B cell (primary cell): Measurements from ENCODE around the gene RNF167. TPM values are rescaled to one million over a fixed set of nuclear protein-coding genes. Genes with fewer than 3 reads are reported as not detected.

ENCODE experiments used
- ATAC-seq: fragments of 200-7000 bp; cut with Tn5 transposase; one replicate; pipeline ENCODE4 v1.10.0; 2021; ENCODE audit warnings: low read depth, mild to moderate bottlenecking, moderate number of reproducible peaks, moderate library complexity
- CTCF ChIA-PET: fragments of 350-600 bp; sonication (Branson Sonifier 250); formaldehyde crosslinking; loops from one replicate; lab custom pipeline; 2021; ENCODE audit warnings: antibody characterized with exemption, inconsistent platforms; lab: Charles Lee
- POLR2A ChIA-PET: fragments of 350-600 bp; sonication (Branson Sonifier 250); formaldehyde crosslinking; loops from one replicate; lab custom pipeline; 2021; ENCODE audit warnings: antibody characterized with exemption; lab: Charles Lee
- DNase-seq: peaks from one replicate; pipeline ENCODE4 v3.0.0; 2013
- H2AFZ ChIP-seq: 2 replicates; pipeline ENCODE4 v1.6.1; 2012; ENCODE audit warnings: mild to moderate bottlenecking, low read depth, low read length; ENCODE audit not compliant: insufficient read depth, poor library complexity, severe bottlenecking
- H3K27ac ChIP-seq, 2 donors: 1 replicate in 1 of 2; 2 replicates in 1 of 2; pipeline ENCODE4 v1.5.1; 2012 to 2013; ENCODE audit warnings: low read length in 2 of 2, mild to moderate bottlenecking in 2 of 2, moderate library complexity in 1 of 2
- H3K27me3 ChIP-seq, 4 experiments: fragments of 200-600 bp in 1 of 4; sonication (generic) in 1 of 4; replicated peaks in 1 of 4; 1 replicate in 2 of 4; 2 replicates in 2 of 4; pipeline versions ENCODE4 v1.6.1 to v1.7.0; 2013 to 2016; ENCODE audit warnings: low read length in 3 of 4, mild to moderate bottlenecking in 2 of 4, mixed read lengths in 1 of 4, moderate library complexity in 1 of 4; ENCODE audit not compliant: insufficient read depth in 4 of 4, control insufficient read depth in 3 of 4; ENCODE audit errors: control extremely low read depth in 1 of 4
- H3K36me3 ChIP-seq, 2 experiments: replicated peaks in 1 of 2; 1 replicate in 1 of 2; 2 replicates in 1 of 2; pipeline versions ENCODE4 v1.6.1 to v1.7.1; 2013; ENCODE audit warnings: low read length in 1 of 2; ENCODE audit not compliant: insufficient read depth in 2 of 2, control insufficient read depth in 1 of 2; ENCODE audit errors: control extremely low read depth in 1 of 2, extremely low read depth in 1 of 2
- H3K4me1 ChIP-seq, 2 donors: fragments of 200-600 bp in 1 of 2; sonication (generic) in 1 of 2; 1 replicate in 1 of 2; 2 replicates in 1 of 2; pipeline versions ENCODE4 v1.5.1 to v1.6.1; 2013 to 2017; ENCODE audit warnings: low read length in 2 of 2; ENCODE audit not compliant: control insufficient read depth in 2 of 2, insufficient read depth in 2 of 2
- H3K4me2 ChIP-seq: replicated peaks from 2 replicates; pipeline ENCODE3; 2012; ENCODE audit warnings: mild to moderate bottlenecking, low read depth, low read length; ENCODE audit not compliant: poor library complexity, severe bottlenecking
- H3K4me3 ChIP-seq, 5 experiments: fragments of 200-600 bp in 1 of 5; sonication (generic) in 1 of 5; 1 replicate in 3 of 5; 2 replicates in 2 of 5; pipeline versions ENCODE4 v1.5.1 to v1.7.0; 2011 to 2016; ENCODE audit warnings: low read length in 4 of 5, mild to moderate bottlenecking in 4 of 5, low read depth in 2 of 5, control low read depth in 1 of 5, moderate library complexity in 1 of 5; ENCODE audit not compliant: insufficient read depth in 1 of 5; ENCODE audit errors: control extremely low read depth in 1 of 5, extremely low read depth in 1 of 5
- H3K79me2 ChIP-seq: fragments of 200-600 bp; sonication (generic); one replicate; pipeline ENCODE4 v1.6.0; 2016; ENCODE audit warnings: low read length; ENCODE audit not compliant: control insufficient read depth, insufficient read depth
- H3K9ac ChIP-seq: fragments of 200-600 bp; sonication (generic); 2 replicates; pipeline ENCODE4 v1.6.1; 2017; ENCODE audit warnings: mild to moderate bottlenecking, low read length, moderate library complexity
- H3K9me3 ChIP-seq, 3 donors: one replicate each; pipeline versions ENCODE4 v1.6.1 to v1.7.1; 2013; ENCODE audit warnings: low read length in 2 of 3; ENCODE audit not compliant: control insufficient read depth in 2 of 3, insufficient read depth in 1 of 3; ENCODE audit errors: control extremely low read depth in 1 of 3
- H4K20me1 ChIP-seq: 2 replicates; pipeline ENCODE4 v1.6.0; 2012; ENCODE audit warnings: mild to moderate bottlenecking, low read length; ENCODE audit not compliant: insufficient read depth, control insufficient read depth, poor library complexity, severe bottlenecking
- H3K27ac Mint-ChIP-seq: one replicate; pipeline ENCODE4 v1.8.0; 2021; ENCODE audit warnings: mixed read lengths
- H3K27me3 Mint-ChIP-seq: one replicate; pipeline ENCODE4 v1.8.0; 2021; ENCODE audit warnings: mixed read lengths
- H3K4me1 Mint-ChIP-seq: one replicate; pipeline ENCODE4 v1.8.0; 2021; ENCODE audit warnings: mixed read lengths
- H3K4me3 Mint-ChIP-seq: one replicate; pipeline ENCODE4 v1.8.0; 2021; ENCODE audit warnings: mixed read lengths
- H3K9me3 Mint-ChIP-seq: one replicate; pipeline ENCODE4 v1.8.0; 2022; ENCODE audit warnings: mixed read lengths; ENCODE audit not compliant: insufficient read depth
- CTCF ChIP-seq: fragments of 200-600 bp; IDR thresholded peaks from one replicate; pipeline ENCODE4 v1.8.0; 2022; ENCODE audit warnings: antibody characterized with exemption, mild to moderate bottlenecking
- EZH2 ChIP-seq: IDR thresholded peaks from 2 replicates; pipeline ENCODE4 v1.6.1; 2012; ENCODE audit warnings: borderline replicate concordance, low read depth, mild to moderate bottlenecking, moderate library complexity, low read length; ENCODE audit not compliant: insufficient read depth, poor library complexity, severe bottlenecking
- WGBS: methylation state at CpG from one replicate; pipeline ENCODE4 v1.1.5; 2013; ENCODE audit warnings: missing lambda C conversion rate; ENCODE audit not compliant: insufficient coverage; 5-methylcytosine and 5-hydroxymethylcytosine counted together
- intact Hi-C: fragments of 100-400 bp; cut with micrococcal nuclease; formaldehyde crosslinking; loops from one replicate; pipeline ENCODE4 v1.10.0; 2022
- polyA plus RNA-seq: library from polyadenylated mRNA; depleted of rRNA; stranded (reverse); fragments of >200 nt; gene quantifications from 2 replicates; pipeline ENCODE4 v1.2.3, GENCODE V29; 2012
- total RNA-seq, 2 donors: library from RNA; stranded (reverse); fragments of 120-200 nt in 1 of 2; gene quantifications; 1 replicate in 1 of 2; 2 replicates in 1 of 2; pipeline versions ENCODE4 v1.2.3 to v1.2.4, GENCODE V29; 2013 to 2022

Gene RNF167
- total and polyA plus RNA-seq, 2 donors (not counting 1 experiment from before 2014, with no cell fraction given) = 143 to 186 TPM

- Histone ChIP-seq H4K20me1 (no peaks in the 10 kb centered on the region), H3K4me1 (peaks cover 17 to 22% of the 10 kb centered on the region in 2 donors), H3K27ac (no peak overlapping the region), H3K9ac (no peak overlapping the region), H3K4me2 (no peak overlapping the region), H3K4me3 (no peak overlapping the region), H3K79me2 (peaks cover 24% of the 10 kb centered on the region), H2AFZ (no peak overlapping the region), H3K27me3 (no peaks in the 10 kb centered on the region), H3K36me3 (peaks cover 0 to 27% of the 10 kb centered on the region in 2 experiments), H3K9me3 (no peaks in the 10 kb centered on the region)
- no peak overlapping the region for H3K4me3 Mint-ChIP-seq
- ChIA-PET POLR2A (interaction anchor here (1.0 to 4.7 kb wide), 2 partner anchors 21 to 30 kb away, joined by 3 to 81 read pairs; partner anchors contain the start of genes PFN1, RNF167 and SLC25A11), CTCF (interaction anchor here (1.0 to 4.3 kb wide), 5 partner anchors 9 to 61 kb away, joined by 3 to 32 read pairs (median 4); partner anchors contain the start of genes RNF167 and SLC25A11)
- H3K27me3 Mint-ChIP-seq = no peaks in the 10 kb centered on the region
- H3K9me3 Mint-ChIP-seq = no peaks in the 10 kb centered on the region
- peak overlapping the region; percentile 82 for H3K27ac Mint-ChIP-seq
- DNase-seq (no peak), ATAC-seq (no peak)
- WGBS = 98% methylated on average over 11 of the region's 16 CpGs
- intact Hi-C loops = loop anchor here (5.0 kb wide), 1 partner anchor 48 kb away; no protein-coding TSS in a partner anchor
- peaks cover 15% of the 10 kb centered on the region for H3K4me1 Mint-ChIP-seq
- TF ChIP-seq EZH2 (no peak), CTCF (no peak)
Observed at GRCh38 chr17:4969551-4970173, 29.6 kb downstream of the RNF167 start.

- peak overlapping the region; percentile 73 for H3K27ac Mint-ChIP-seq
- H3K79me2 ChIP-seq = peaks cover 18% of the 10 kb centered on the region
- ATAC-seq (no peak), DNase-seq (no peak)
- H2AFZ ChIP-seq = no peak overlapping the region
- no peak overlapping the region for H3K4me2 ChIP-seq
- no peaks in the 10 kb centered on the region for H3K9me3 Mint-ChIP-seq
- no peak overlapping the region for H3K4me3 Mint-ChIP-seq
- no peak for TF ChIP-seq EZH2
- no peak for TF ChIP-seq CTCF
- intact Hi-C loops = no loop called here
- no peak overlapping the region for H3K4me3 ChIP-seq
- peaks cover 17 to 22% of the 10 kb centered on the region in 2 donors for H3K4me1 ChIP-seq
- H3K27me3 ChIP-seq = no peaks in the 10 kb centered on the region
- no peaks in the 10 kb centered on the region for H4K20me1 ChIP-seq
- H3K9ac ChIP-seq = no peak overlapping the region
- peaks cover 13% of the 10 kb centered on the region for H3K4me1 Mint-ChIP-seq
- ChIA-PET POLR2A (interaction anchor here (0.6 to 1.3 kb wide), 3 partner anchors 9 to 30 kb away, joined by 3 to 8 read pairs (median 4); partner anchors contain the start of genes PFN1, RNF167 and SLC25A11), CTCF (interaction anchor here (1.0 to 4.3 kb wide), 2 partner anchors 16 to 62 kb away, joined by 3 to 32 read pairs; no protein-coding TSS in a partner anchor)
- peaks cover 0 to 33% of the 10 kb centered on the region in 2 experiments for H3K36me3 ChIP-seq
- H3K27me3 Mint-ChIP-seq = no peaks in the 10 kb centered on the region
- no peaks in the 10 kb centered on the region for H3K9me3 ChIP-seq
- 98% methylated on average over 7 of the region's 8 CpGs for WGBS
- H3K27ac ChIP-seq = no peak overlapping the region
Observed at GRCh38 chr17:4970273-4970672, 30.2 kb downstream of the RNF167 start.
